Measurements from ENCODE around the gene CIDEB. TPM values are rescaled to one million over a fixed set of nuclear protein-coding genes. Genes with fewer than 3 reads are reported as not detected.

CIDEB gene
- total RNA-seq, 1 experiment from 2014 or later, result 0.18 TPM

GRCh38 chr14:24343795-24344660, 36.3 kb upstream of the CIDEB start:
- no TSS peak for BruUV-seq (replicated peaks)
- ATAC-seq (no peak), DNase-seq (ENCODE audit: low read depth, low spot score) (no peak)
- intact Hi-C loops (cut with micrococcal nuclease; ENCODE audit: unreplicated experiment) (no loop called here), in situ Hi-C loops (cut with HindIII; ENCODE audit: low pct_unique_long_range_greater_than_20kb, low sequenced_read_pairs) (no loop called here)
- Histone ChIP-seq H3K9me3 (ENCODE audit: control insufficient read depth, insufficient read depth, low read depth, low read length) (no peaks in the 10 kb centered on the region), H3K4me3 (ENCODE audit: low read depth in 2 of 2, low read length in 2 of 2) (no peak overlapping the region), H3K36me3 (ENCODE audit: control insufficient read depth, insufficient read depth, low read length) (no peaks in the 10 kb centered on the region), H3K27ac (ENCODE audit: low read length) (no peak overlapping the region), H3K4me1 (ENCODE audit: control insufficient read depth, insufficient read depth, low read length) (no peaks in the 10 kb centered on the region), H3K27me3 (ENCODE audit: control insufficient read depth, insufficient read depth, low read length) (no peaks in the 10 kb centered on the region; the same call in 1 of the 2 replicates)
- TF ChIP-seq POLR2AphosphoS5 (IDR thresholded peaks at IDR 0.05; ENCODE audit: low read depth, low read length) (no peak), CTCF (IDR thresholded peaks at IDR 0.05) (no peak), TCF7L2 (IDR thresholded peaks at IDR 0.05; ENCODE audit: low read depth, low read length) (no peak), SIN3A (IDR thresholded peaks at IDR 0.05; ENCODE audit: borderline replicate concordance, insufficient read depth, low read depth, low read length) (no peak)
- TF ChIP-seq, protein P1, sequence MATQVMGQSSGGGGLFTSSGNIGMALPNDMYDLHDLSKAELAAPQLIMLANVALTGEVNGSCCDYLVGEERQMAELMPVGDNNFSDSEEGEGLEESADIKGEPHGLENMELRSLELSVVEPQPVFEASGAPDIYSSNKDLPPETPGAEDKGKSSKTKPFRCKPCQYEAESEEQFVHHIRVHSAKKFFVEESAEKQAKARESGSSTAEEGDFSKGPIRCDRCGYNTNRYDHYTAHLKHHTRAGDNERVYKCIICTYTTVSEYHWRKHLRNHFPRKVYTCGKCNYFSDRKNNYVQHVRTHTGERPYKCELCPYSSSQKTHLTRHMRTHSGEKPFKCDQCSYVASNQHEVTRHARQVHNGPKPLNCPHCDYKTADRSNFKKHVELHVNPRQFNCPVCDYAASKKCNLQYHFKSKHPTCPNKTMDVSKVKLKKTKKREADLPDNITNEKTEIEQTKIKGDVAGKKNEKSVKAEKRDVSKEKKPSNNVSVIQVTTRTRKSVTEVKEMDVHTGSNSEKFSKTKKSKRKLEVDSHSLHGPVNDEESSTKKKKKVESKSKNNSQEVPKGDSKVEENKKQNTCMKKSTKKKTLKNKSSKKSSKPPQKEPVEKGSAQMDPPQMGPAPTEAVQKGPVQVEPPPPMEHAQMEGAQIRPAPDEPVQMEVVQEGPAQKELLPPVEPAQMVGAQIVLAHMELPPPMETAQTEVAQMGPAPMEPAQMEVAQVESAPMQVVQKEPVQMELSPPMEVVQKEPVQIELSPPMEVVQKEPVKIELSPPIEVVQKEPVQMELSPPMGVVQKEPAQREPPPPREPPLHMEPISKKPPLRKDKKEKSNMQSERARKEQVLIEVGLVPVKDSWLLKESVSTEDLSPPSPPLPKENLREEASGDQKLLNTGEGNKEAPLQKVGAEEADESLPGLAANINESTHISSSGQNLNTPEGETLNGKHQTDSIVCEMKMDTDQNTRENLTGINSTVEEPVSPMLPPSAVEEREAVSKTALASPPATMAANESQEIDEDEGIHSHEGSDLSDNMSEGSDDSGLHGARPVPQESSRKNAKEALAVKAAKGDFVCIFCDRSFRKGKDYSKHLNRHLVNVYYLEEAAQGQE (IDR thresholded peaks at IDR 0.05; ENCODE audit: insufficient read depth in 1 of 2, low read depth in 2 of 2, low read length in 1 of 2), result no peak
- ChIA-PET POLR2A (no interaction called here), CTCF (no interaction called here)

GRCh38 chr14:24342889-24343288, 35.1 kb upstream of the CIDEB start:
- no TSS peak for BruUV-seq (replicated peaks)
- in situ Hi-C loops (cut with HindIII; ENCODE audit: low pct_unique_long_range_greater_than_20kb, low sequenced_read_pairs) (no loop called here), intact Hi-C loops (cut with micrococcal nuclease; ENCODE audit: unreplicated experiment) (no loop called here)
- DNase-seq (ENCODE audit: low read depth, low spot score) (no peak), ATAC-seq (no peak)
- TF ChIP-seq TCF7L2 (IDR thresholded peaks at IDR 0.05; ENCODE audit: low read depth, low read length), result no peak
- TF ChIP-seq, protein P1 (IDR thresholded peaks at IDR 0.05; ENCODE audit: insufficient read depth in 1 of 2, low read depth in 2 of 2, low read length in 1 of 2), result no peak
- TF ChIP-seq POLR2AphosphoS5 (IDR thresholded peaks at IDR 0.05; ENCODE audit: low read depth, low read length), result no peak
- POLR2A ChIA-PET, result no interaction called here
- H3K27me3 ChIP-seq (ENCODE audit: control insufficient read depth, insufficient read depth, low read length), result no peaks in the 10 kb centered on the region; the same call in 1 of the 2 replicates
- H3K36me3 ChIP-seq (ENCODE audit: control insufficient read depth, insufficient read depth, low read length), result no peaks in the 10 kb centered on the region
- no peak overlapping the region for H3K27ac ChIP-seq (ENCODE audit: low read length)
- H3K4me1 ChIP-seq (ENCODE audit: control insufficient read depth, insufficient read depth, low read length), result no peaks in the 10 kb centered on the region
- CTCF ChIA-PET, result interaction anchor here (0.8 kb wide), 1 partner anchor 9 kb away, joined by 3 read pairs; no protein-coding TSS in a partner anchor
- H3K9me3 ChIP-seq (ENCODE audit: control insufficient read depth, insufficient read depth, low read depth, low read length), result no peaks in the 10 kb centered on the region
- H3K4me3 ChIP-seq (ENCODE audit: low read depth in 2 of 2, low read length in 2 of 2), result no peak overlapping the region
